Neuronal stem cell (in vitro differentiated cells): ENCODE data around the gene CCDC27.

Experiments
- DNase-seq: peaks from one replicate; pipeline ENCODE4 v3.0.0-alpha.2; 2013; ENCODE audit warnings: low spot score
- H2AFZ ChIP-seq: one replicate; pipeline ENCODE4 v1.6.1; 2013; ENCODE audit warnings: mild to moderate bottlenecking, low read length, inconsistent platforms
- H2AK5ac ChIP-seq: 2 replicates; pipeline ENCODE4 v1.6.1; 2013; ENCODE audit warnings: low read depth, mild to moderate bottlenecking, inconsistent platforms, low read length, moderate library complexity, mixed read lengths
- H2BK120ac ChIP-seq: 2 replicates; pipeline ENCODE4 v1.6.1; 2013; ENCODE audit warnings: low read depth, mild to moderate bottlenecking, inconsistent platforms, low read length, moderate library complexity, mixed read lengths
- H2BK12ac ChIP-seq: one replicate; pipeline ENCODE4 v1.6.1; 2013; ENCODE audit warnings: low read length, inconsistent platforms
- H2BK15ac ChIP-seq: 2 replicates; pipeline ENCODE4 v1.6.1; 2013; ENCODE audit warnings: mild to moderate bottlenecking, low read length, inconsistent platforms, mixed read lengths
- H2BK5ac ChIP-seq: one replicate; pipeline ENCODE4 v1.6.1; 2013; ENCODE audit warnings: inconsistent platforms, mild to moderate bottlenecking, low read length, moderate library complexity
- H3K14ac ChIP-seq: one replicate; pipeline ENCODE4 v1.6.1; 2013; ENCODE audit warnings: low read length, inconsistent platforms
- H3K18ac ChIP-seq: 2 replicates; pipeline ENCODE4 v1.6.1; 2013; ENCODE audit warnings: low read length, inconsistent platforms
- H3K23ac ChIP-seq: 2 replicates; pipeline ENCODE4 v1.6.1; 2013; ENCODE audit warnings: low read depth, mild to moderate bottlenecking, mixed read lengths, low read length, inconsistent platforms; ENCODE audit not compliant: poor library complexity
- H3K27ac ChIP-seq: replicated peaks from 3 replicates; pipeline ENCODE4 v1.5.1; 2013; ENCODE audit warnings: low read length, inconsistent platforms
- H3K27me3 ChIP-seq, 3 experiments: 2 replicates each; pipeline ENCODE4 v1.6.1; 2013; ENCODE audit warnings: low read length in 3 of 3, mild to moderate bottlenecking in 2 of 3, inconsistent platforms in 1 of 3, low read depth in 1 of 3, mixed read lengths in 1 of 3, moderate library complexity in 1 of 3; ENCODE audit not compliant: control insufficient read depth in 3 of 3, insufficient read depth in 3 of 3
- H3K36me3 ChIP-seq, 2 donors: replicated peaks in 1 of 2; 2 replicates each; pipeline ENCODE4 v1.6.1; 2013; ENCODE audit warnings: low read length in 2 of 2; ENCODE audit not compliant: control insufficient read depth in 2 of 2, insufficient read depth in 2 of 2
- H3K4ac ChIP-seq: 2 replicates; pipeline ENCODE4 v1.6.1; 2013; ENCODE audit warnings: inconsistent platforms, mild to moderate bottlenecking, low read length, moderate library complexity
- H3K4me1 ChIP-seq, 2 donors: 1 replicate in 1 of 2; 2 replicates in 1 of 2; pipeline ENCODE4 v1.6.1; 2013; ENCODE audit warnings: low read length in 2 of 2, low read depth in 1 of 2; ENCODE audit not compliant: control insufficient read depth in 2 of 2, insufficient read depth in 1 of 2
- H3K4me2 ChIP-seq: one replicate; pipeline ENCODE4 v1.6.1; 2013; ENCODE audit warnings: mild to moderate bottlenecking, low read length, inconsistent platforms; ENCODE audit not compliant: insufficient read depth, poor library complexity, severe bottlenecking
- H3K4me3 ChIP-seq, 2 donors: 2 replicates each; pipeline ENCODE4 v1.5.1; 2013; ENCODE audit warnings: low read length in 2 of 2, mild to moderate bottlenecking in 2 of 2, inconsistent platforms in 1 of 2, moderate library complexity in 1 of 2
- H3K79me1 ChIP-seq: one replicate; pipeline ENCODE4 v1.6.1; 2013; ENCODE audit warnings: low read depth, mild to moderate bottlenecking, inconsistent platforms, low read length, moderate library complexity
- H3K9ac ChIP-seq: one replicate; pipeline ENCODE4 v1.6.1; 2013; ENCODE audit warnings: mild to moderate bottlenecking, low read depth, low read length, inconsistent platforms; ENCODE audit not compliant: poor library complexity
- H3K9me3 ChIP-seq, 2 donors: replicated peaks in 1 of 2; 2 replicates each; pipeline versions ENCODE3 to v1.6.1; 2013; ENCODE audit warnings: low read length in 2 of 2, mild to moderate bottlenecking in 2 of 2, inconsistent platforms in 1 of 2, low read depth in 1 of 2, mixed read lengths in 1 of 2, moderate library complexity in 1 of 2; ENCODE audit not compliant: control insufficient read depth in 2 of 2, insufficient read depth in 1 of 2
- H4K8ac ChIP-seq: one replicate; pipeline ENCODE4 v1.6.1; 2013; ENCODE audit warnings: low read depth, mild to moderate bottlenecking, inconsistent platforms, low read length, moderate library complexity
- H4K91ac ChIP-seq: one replicate; pipeline ENCODE4 v1.6.1; 2013; ENCODE audit warnings: low read length, low read depth, mild to moderate bottlenecking, inconsistent platforms; ENCODE audit not compliant: poor library complexity
- WGBS, 2 donors: extraction: QIAGEN DNeasy Blood & Tissue Kit; methylation state at CpG; one replicate each; pipeline ENCODE4 v1.1.7; 2013; ENCODE audit warnings: missing lambda C conversion rate in 2 of 2, mixed read lengths in 1 of 2; ENCODE audit not compliant: insufficient read length in 2 of 2, insufficient replicate concordance in 1 of 2; ENCODE audit errors: extremely low coverage in 2 of 2; 5-methylcytosine and 5-hydroxymethylcytosine counted together

CCDC27 gene

GRCh38 chr1:3735688-3736087 is 16.6 kb upstream of the CCDC27 start:
- DNase-seq: no peak
- Histone ChIP-seq H3K36me3 (peaks cover 34 to 65% of the 10 kb centered on the region in 2 donors), H3K14ac (no peak overlapping the region), H2BK12ac (no peak overlapping the region), H2BK120ac (no peak overlapping the region), H3K9me3 (no peaks in the 10 kb centered on the region), H3K4me3 (no peak overlapping the region), H4K91ac (no peak overlapping the region), H4K8ac (no peak overlapping the region), H3K9ac (no peak overlapping the region), H3K4ac (no peak overlapping the region), H2BK15ac (no peak overlapping the region), H3K27me3 (no peaks in the 10 kb centered on the region), H2BK5ac (no peak overlapping the region), H3K4me2 (no peak overlapping the region), H2AFZ (no peak overlapping the region), H2AK5ac (no peak overlapping the region), H3K18ac (no peak overlapping the region), H3K27ac (no peak overlapping the region), H3K23ac (no peak overlapping the region), H3K4me1 (peaks cover 13 to 18% of the 10 kb centered on the region in 2 donors), H3K79me1 (peaks cover 2% of the 10 kb centered on the region)
- no CpG with 5 or more reads among the region's 13 CpGs for WGBS, 2 donors

DNA sequence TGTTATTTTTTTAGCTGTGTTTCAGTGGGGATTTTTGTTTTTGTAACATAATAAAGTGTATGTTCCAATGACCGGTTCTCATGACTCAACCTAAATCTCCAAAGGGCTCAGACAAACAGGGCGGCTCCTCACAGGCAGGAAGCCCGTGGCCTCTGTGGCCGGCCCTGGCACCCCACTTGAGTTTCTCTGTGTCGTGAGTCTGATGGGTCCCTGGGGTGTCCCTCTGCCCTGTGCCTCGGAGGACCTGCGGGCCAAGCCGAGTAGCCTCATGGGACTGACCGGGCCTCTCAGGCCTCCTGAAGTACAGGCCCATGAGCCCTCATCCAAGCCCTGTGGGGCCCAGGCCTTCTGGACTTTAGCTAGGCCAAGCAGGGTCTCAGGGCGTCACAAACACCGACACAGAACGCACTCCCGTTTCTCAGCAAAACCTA is 16.1 kb upstream of the CCDC27 start:
- no peak overlapping the region for H3K14ac ChIP-seq
- no peak overlapping the region for H3K4ac ChIP-seq
- H2AK5ac ChIP-seq: no peak overlapping the region
- H4K8ac ChIP-seq: no peak overlapping the region
- no peak overlapping the region for H2BK15ac ChIP-seq
- H3K18ac ChIP-seq: no peak overlapping the region
- H4K91ac ChIP-seq: no peak overlapping the region
- H2BK5ac ChIP-seq: no peak overlapping the region
- H3K4me3 ChIP-seq: no peak overlapping the region
- no peak overlapping the region for H3K4me2 ChIP-seq
- peaks cover 34 to 70% of the 10 kb centered on the region in 2 donors for H3K36me3 ChIP-seq
- peaks cover 2% of the 10 kb centered on the region for H3K79me1 ChIP-seq
- H3K27ac ChIP-seq: no peak overlapping the region
- no peaks in the 10 kb centered on the region for H3K9me3 ChIP-seq
- WGBS, 2 donors: no CpG with 5 or more reads among the region's 13 CpGs
- no peak for DNase-seq
- no peak overlapping the region for H2BK120ac ChIP-seq
- no peak overlapping the region for H3K9ac ChIP-seq
- H3K23ac ChIP-seq: no peak overlapping the region
- peaks cover 13 to 18% of the 10 kb centered on the region in 2 donors for H3K4me1 ChIP-seq
- H2BK12ac ChIP-seq: no peak overlapping the region
- no peak overlapping the region for H2AFZ ChIP-seq
- H3K27me3 ChIP-seq: no peaks in the 10 kb centered on the region

- Histone ChIP-seq H3K4me2 (no peak overlapping the region), H2AK5ac (no peak overlapping the region), H3K9ac (no peak overlapping the region), H4K91ac (no peak overlapping the region), H3K79me1 (peaks cover 4% of the 10 kb centered on the region), H3K27me3 (no peaks in the 10 kb centered on the region), H2BK5ac (no peak overlapping the region), H4K8ac (no peak overlapping the region), H2BK120ac (no peak overlapping the region), H2BK12ac (no peak overlapping the region), H3K18ac (no peak overlapping the region), H3K4me1 (peaks cover 7 to 14% of the 10 kb centered on the region in 2 donors), H2BK15ac (no peak overlapping the region), H3K4ac (no peak overlapping the region), H3K9me3 (no peaks in the 10 kb centered on the region), H3K4me3 (no peak overlapping the region), H2AFZ (no peak overlapping the region), H3K14ac (no peak overlapping the region), H3K23ac (no peak overlapping the region), H3K36me3 (peaks cover 35 to 75% of the 10 kb centered on the region in 2 donors), H3K27ac (no peak overlapping the region)
- no peak for DNase-seq
- WGBS, 2 donors: no CpG with 5 or more reads among the region's 14 CpGs
Observed at GRCh38 chr1:3736708-3737107, 15.5 kb upstream of the CCDC27 start.

GRCh38 chr1:3738943-3739342 is 13.3 kb upstream of the CCDC27 start:
- Histone ChIP-seq H3K27ac (no peak overlapping the region), H3K9ac (no peak overlapping the region), H3K9me3 (no peaks in the 10 kb centered on the region), H3K4ac (no peak overlapping the region), H2AK5ac (no peak overlapping the region), H3K23ac (no peak overlapping the region), H3K27me3 (no peaks in the 10 kb centered on the region), H2BK15ac (no peak overlapping the region), H3K4me3 (peak overlapping the region in 1 of 2 donors; percentile 34), H3K4me2 (no peak overlapping the region), H3K14ac (no peak overlapping the region), H4K91ac (no peak overlapping the region), H3K4me1 (peaks cover 0 to under 1% of the 10 kb centered on the region in 2 donors), H2BK120ac (no peak overlapping the region), H3K18ac (no peak overlapping the region), H2BK5ac (no peak overlapping the region), H4K8ac (no peak overlapping the region), H3K36me3 (peaks cover 47 to 95% of the 10 kb centered on the region in 2 donors), H2BK12ac (no peak overlapping the region), H2AFZ (no peak overlapping the region), H3K79me1 (peaks cover 4% of the 10 kb centered on the region)
- WGBS, 2 donors: no CpG with 5 or more reads among the region's 12 CpGs
- no peak for DNase-seq
